Stimulated activated CD4-positive, alpha-beta T cell treated with anti-CD3 and anti-CD28 coated beads, Interleukin-1b, Interleukin-23, amount 100 ng/mL, for 24 hours (primary cell): ENCODE results near the gene CELF4.
"Not testable (repeated sequence)": the region's sequence is repeated elsewhere in the genome, so short reads cannot be mapped to it uniquely, and the experiment has no call there.

ENCODE experiments used
- DNase-seq, 4 experiments: peaks; one replicate each; pipeline ENCODE4 v3.0.0-alpha.2; 2020; ENCODE audit warnings: low read depth in 4 of 4, low spot score in 1 of 4

CELF4 gene

DNA sequence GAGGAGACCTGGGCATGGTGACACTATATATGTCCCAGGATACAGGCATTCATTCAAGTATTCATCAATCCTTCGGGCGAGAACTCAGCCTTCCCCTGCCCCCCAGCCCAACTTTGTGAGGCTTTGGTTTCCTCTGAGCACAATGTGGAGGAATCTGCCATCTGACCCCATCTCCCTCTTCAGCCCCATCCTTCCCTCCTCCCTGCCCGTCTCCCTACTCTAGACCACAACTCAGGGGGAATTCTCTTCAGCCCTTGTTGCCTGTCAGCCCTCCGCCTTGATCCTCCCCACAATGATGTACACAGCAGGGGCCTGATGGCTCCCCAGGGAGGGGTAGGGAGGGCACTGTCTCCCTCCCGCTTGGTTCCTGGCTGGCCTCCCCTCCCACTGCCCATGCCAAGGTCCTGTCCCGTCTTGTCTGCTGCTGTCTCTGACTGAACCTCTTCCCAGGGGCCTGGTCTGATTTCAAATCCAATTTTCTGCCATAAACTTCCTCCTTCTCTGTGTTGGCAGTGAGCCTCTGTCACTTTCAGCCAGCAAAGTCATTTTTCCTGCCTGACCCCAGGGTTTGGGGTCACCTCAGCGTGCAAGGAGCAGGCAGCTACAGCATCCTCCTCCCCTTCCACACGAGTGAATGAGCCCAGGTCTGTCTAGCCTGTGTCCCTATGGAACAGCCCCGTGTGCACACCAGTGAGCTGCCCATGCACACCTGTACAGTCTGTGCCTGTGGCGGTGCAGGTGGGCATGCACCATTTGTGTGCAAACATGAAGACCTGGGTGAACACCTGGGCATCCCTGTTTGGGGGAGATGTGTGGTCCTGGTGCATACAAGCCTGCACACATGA, 197.3 kb downstream of the CELF4 start:
- DNase-seq, result no peak

DNA sequence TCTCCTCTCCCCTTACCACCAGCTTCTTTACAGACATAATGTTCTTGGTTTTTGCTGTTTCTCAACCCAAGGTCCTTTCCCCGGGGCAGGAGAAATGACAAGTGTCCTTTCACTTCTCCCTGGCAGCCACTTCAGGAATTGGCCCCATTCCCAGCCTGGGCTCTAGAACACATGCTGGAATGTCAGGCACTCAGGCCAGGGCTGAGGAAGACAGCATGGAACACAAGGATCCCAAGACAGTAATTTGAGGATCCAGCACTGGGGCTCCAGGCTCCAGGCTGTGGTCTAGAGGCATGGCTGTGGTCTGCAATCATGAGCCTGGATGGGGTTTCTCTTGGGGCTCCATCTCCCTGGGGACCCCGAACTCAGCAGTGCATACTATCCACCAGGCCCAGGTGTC, 201.4 kb downstream of the CELF4 start:
- no peak for DNase-seq

DNA sequence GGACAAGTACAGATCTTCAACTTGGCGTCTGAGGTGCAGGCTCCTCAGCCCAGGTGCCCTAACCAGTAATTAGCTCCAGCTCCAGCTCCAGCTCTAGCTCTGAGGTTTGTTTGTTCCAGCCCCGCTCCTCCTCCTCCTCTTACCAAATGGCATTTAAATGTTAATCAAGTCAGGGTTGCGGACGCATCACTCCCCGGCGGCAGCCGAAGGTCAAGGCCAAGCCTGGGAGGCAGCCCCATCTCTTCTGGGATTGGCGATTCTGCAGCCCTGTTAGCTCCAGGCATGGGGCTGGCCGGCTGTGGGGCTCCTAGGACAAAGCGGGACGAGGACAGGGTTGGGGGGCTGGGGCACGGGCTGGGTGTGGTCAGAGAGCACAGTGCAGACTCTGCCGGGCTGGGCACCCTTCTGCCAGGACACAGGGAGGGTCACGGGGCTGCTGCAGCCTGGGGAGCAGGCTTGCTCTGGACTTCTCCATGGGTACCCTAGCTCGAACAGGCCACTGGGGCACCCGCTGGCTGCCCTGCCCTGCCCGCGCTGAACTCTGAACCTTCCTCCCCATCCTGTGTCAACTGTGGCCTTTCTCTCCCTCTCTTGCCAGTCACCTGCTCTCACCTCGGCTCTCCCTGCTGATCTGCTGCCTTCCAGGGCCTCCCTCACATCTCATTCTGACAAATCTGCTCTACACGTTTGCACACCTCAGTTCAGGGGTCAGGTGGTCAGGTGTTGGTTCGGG, 203.3 kb downstream of the CELF4 start:
- no peak for DNase-seq

DNA sequence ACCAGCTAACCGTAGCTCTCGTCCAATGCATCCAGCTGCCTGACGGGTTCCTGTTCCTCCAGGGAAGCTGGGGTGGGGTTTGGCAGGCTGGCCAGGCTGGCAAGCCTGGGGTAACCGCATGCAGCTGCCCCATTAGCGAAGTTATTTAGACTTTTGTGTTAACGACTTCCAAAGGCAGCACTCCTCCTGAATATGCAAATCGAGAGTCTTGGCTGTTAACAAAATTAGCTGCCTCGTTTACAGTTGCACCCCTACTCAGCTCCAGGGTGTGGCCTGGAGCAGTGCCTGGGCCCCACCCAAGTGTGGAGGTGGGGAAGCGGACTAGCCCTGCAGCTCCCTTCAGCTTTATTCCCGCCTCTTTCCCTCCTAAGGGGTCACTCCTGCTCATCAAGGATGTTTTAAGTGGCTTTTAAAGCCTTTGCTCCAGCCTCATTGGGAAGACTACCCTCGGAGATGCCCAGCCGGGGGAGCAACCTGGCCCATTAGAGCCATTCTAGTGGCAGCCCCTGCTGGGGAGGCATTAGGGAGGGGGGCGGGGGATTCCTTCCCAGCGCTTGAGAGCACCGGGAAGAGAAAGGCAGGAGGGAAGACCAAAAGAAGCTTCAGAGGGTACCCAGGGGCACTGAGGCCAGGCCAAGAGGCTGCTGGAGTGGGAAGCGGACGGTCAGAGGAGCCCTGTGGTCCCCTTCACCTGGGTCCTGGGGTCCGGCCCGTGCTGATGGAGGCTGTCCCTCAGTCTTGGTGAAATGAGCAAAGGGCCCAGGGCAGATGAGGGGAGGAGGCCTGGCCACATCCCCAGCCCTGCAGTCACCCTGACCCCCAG, 204.1 kb downstream of the CELF4 start:
- DNase-seq, result no peak

DNA sequence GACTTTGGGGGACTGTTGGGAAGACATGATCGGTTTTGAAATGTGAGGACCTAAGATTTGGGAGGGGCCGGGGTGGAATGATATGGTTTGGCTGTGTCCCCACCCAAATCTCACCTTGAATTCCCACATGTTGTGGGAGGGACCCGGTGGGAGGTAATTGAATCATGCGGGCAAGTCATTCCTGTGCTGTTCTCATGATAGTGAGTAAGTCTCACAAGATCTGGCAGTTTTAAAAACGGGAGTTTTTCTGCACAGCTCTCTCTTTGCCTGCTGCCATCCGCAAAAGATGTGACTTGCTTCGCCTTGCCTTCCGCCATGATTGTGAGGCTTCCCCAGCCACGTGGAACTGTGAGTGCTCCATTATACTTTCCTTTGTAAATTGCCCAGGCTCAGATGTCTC, 207.5 kb downstream of the CELF4 start:
- not testable (repeated sequence) for DNase-seq

DNA sequence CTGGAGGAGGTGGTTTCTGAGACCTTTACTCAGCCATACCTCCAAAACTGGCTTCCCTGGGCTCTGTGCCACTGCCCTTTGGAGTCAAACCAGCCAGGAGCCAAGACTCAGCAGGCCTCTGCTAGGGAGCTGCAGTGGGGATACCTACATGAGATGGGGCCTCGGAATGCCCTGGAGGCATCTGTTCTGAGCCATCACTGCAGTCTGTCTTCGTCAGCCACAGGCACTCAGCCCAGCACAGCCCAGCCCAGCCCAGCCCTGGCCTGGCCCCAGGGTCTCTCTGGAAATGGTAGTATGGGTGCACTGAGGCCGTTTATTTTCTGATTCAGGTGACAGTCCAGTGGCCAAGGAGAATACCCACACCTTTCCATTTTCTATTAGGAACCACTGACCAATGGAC, 209.8 kb downstream of the CELF4 start:
- no peak for DNase-seq

DNA sequence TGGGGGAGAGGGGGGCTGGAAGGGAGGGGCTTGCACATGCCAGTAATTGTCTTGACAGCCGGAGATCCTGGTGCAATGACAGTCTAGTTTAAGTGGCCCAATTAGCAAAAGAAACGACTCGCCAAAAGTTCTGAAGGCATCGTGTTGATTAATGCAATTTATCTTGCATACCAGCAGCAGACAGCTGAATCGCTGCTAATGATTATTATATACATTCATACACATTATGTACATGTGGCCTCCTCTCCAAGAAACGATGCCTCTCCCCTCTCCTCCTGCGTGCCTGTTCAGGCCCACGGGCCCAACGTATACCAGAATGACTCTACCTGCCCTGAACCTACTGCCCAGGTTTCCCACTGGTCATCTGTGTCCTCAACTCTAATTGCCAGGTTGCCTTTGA, 214.5 kb downstream of the CELF4 start:
- no peak for DNase-seq

DNA sequence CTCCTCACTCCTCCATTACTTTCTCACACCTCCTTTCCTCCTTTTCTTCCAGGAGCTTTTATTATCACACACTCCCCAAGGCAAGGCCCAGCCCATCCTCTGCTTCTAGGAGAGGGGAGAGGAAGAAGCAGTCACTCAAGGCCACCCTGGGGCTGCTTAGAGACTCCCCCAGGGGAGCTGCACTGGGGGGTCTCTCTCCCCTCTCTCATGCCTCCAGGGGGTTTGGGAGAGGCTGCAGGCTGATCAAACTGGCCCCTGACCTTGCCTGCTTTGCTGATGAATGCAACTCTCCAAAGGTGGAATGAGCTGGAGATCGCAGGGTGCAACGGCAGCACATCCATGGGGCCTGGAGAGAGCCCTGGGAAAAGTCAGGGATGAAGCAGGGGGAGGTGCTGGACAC, 216.9 kb downstream of the CELF4 start:
- DNase-seq, result no peak

DNA sequence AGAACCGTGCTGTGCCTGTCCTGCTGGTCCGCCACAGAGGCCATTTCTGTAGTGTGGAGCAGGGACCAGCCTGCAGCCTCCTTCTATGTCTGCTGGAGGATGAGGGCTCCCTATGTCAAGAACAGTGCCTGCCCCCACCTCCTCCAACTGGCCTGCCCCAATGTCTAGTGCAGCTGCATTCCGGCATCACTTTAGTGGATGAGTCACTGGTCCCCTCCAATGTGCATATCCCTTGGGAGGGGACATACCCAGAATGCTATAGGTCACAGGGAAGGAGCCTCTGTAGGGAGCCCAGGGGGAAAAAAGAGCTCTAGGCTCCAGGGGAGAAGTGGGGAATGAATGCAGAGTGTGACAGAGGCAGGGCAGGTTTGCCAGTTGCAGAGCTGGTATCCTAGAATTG, 219.6 kb downstream of the CELF4 start:
- no peak for DNase-seq

DNA sequence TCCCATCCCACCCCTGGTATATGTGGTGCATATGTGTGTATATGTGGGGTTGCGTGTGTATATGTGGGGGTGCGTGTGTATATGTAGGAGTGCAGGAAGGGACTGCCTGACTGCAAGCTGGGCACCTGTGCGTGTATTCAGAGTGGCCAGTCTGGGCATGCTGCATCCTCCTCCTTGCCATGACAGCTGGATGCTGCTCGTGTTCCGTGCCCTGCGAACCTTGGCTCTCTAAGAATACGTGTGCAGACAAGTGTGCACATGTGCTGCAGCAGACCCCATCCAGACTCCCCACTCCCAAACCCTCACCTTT, 222.1 kb downstream of the CELF4 start:
- no peak for DNase-seq

DNA sequence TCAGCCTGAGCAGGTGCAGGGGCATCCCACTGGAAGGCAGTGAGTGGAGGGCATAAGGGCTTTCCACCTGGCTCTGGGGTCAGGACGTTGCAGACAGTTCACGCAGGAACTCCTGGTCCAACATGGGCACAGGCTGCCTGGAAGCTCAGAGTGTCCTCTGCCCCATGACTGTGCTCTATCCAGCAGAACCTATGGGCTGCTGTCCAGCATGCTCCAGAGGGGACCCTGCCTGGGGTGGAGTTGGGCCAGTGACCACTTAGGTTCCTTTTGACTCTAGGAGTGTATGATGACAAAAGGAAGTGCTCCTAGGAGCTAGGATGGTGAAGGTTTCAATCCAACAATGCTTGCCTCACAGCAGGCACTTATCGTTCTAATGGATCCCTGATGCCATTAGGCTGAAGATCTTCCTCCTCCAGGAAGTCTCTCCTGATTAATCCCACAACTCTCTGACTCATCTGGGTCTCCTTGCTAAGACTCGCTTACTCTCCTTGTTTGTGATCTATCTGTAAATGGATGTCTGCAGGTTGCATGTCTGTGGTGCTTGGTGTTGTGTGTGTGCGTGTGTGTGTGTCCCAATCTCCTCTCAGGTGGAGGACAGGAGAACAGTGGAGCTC, 224.0 kb downstream of the CELF4 start:
- no peak for DNase-seq

DNA sequence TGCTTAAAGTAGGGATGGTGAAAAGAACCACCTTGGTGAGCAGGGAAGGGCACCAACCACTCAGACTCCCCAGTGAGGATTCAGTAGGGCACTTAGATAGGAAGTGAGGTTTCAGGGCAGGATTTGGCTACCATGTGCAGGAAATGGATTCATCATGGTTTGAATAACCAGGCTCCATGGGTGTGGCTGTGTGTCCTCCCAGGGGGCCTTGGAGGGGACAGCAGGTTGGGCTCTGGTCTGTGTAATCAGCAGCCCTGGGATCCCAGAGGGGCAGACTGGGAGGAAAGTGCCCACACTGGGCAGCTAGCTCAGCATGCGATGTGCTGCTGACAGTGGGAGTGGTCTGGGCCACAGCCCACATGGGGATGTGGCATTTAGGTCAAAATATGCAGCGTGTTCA, 224.6 kb downstream of the CELF4 start:
- no peak for DNase-seq

DNA sequence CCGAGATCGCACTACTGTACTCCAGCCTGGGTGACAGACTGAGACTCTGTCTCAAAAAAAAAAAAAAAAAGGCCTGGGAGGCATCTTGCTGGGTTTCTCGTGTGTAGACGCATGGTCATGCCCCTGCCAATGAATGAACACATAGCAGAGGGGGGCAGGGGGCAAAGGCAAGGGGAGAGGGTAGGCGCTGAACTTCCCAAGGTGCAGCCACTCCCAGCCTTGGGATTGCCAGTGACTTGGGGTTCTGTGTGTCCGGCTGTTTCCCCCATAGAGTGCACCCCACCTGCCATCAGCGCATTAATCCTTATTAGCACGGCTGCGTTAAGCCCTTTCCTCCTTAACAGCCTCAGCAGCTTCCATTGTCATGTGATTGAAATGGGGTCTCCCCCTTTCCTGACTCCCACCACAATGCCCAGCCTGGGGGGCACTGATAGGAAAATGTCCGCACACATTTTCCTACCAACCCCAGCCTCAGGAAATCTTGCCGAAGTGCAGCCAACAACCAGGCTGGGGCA, 225.8 kb downstream of the CELF4 start:
- DNase-seq, result no peak

DNA sequence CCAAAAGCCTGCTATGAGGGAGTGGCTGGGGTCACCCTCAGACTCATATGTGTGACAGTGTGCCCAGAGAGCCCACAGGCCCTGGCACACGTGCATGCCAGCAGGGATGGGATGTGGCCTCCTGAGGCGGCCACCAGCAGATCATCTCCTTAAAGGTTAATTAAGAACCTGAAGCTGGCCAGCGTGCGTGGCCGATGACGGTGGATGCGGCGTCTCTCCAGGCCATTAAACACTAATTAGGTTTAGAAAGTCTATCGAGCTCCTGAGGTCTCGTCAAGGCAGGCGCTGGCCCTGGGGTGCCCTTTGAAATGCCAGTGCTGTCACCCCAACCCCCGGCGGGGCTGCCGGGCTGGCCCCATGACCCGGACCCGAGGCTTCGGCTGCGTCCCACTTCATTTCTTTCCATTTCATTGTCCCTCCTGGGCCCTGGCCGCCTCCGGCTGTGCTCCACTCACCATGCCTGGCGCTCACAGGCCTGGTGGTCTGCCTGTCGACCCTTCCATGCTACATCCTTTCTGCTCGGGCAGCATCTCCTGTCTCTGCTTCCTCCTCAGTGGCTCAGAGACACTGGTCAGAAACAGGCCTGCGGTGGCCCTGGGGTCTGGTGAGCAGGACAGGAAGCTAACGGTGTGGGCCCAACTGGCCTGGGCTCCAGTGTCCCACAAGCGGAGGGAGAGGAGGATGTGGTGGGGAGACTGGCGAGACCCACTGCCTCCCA, 228.9 kb downstream of the CELF4 start:
- DNase-seq, result no peak

DNA sequence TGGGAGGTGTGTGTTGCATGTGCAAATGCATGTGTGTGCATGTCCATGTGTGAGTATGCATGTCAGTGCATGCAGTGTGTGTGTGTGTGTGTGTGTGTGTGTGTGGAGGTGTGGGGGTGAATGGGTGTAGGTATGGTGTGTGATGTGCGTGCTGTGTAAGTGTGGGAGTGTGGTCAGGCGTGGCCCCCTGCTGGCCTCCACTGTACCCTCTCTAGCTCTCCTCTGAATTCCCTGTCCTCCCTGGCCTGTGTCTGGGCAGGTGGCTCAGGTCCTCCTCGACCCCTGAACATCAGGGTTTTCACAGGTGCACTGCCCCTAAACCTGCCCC, 230.2 kb downstream of the CELF4 start:
- DNase-seq, result no peak

DNA sequence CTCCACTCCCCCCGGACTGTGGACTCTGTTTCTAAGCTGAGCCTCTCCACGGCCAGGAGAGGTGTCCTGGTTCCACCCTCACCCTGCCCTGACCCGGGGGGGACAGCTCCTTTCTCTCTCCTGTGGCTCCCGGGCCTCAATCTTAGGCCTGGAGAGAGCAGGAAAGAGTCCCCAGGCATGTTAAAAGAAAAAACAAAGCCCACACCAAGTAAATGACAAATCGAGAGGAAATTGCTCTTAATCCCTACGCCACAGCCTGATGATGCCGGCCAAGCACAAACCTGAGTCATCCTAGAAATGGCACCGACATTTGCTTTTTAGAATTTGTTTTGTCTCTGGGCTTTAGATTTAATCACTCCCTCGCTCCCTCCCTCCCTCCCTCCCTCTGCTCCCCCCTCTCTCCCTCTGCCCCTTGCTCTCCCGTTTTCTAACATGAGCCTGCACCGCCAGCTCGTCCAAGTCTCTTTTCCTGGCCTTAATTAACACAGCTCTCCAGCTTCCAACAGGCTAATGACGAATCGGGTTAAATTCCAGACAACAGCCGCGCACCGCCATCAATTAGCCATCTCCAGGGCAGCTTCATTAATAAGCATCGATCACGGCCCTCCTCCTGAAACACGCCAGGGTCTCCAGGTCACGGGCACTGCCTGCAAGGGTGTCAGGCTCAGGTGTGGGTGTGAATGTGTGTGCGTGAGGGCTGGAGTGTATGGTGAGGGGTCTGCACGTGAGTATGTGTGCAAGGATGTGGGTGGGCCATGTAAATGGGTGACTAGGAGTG, 230.8 kb downstream of the CELF4 start:
- DNase-seq, result no peak

DNA sequence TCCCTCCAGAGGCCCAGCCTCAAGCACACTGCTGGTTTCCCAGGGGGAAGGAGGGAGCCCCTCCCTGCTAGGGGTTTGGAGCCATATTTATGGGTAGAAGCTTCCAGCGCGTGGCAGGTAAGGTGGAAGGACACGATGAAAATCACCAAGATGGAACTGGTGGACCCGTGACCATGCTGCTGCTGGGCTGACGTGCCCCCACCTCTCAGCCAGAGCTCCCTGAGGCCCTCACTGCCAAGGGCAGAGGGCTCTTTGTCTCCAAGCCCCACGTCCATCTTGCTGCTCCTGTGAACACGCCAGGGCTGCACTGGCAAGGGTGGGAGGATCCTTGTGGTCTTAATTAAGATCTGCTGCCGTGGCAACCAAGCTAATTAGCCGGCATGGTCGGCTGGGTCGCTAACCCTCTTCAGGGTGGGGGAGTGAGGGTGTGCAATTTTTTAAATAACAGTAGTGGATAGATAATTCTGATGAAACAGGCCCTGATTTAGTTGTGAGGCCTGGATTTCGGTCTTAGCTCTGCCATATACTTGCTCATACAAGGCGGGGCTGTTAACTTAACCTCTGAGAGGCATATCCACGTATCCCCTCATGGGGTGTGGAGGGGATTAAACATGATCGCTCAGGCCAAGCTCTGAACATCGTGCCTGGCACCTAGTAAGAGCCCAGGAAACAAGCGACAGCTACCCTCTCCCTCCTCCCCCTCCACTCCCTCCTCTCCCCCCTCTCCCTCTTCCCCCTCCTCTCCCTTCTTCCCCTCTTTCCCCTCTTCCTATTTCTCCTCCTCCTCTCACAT, 232.8 kb downstream of the CELF4 start:
- no peak for DNase-seq

DNA sequence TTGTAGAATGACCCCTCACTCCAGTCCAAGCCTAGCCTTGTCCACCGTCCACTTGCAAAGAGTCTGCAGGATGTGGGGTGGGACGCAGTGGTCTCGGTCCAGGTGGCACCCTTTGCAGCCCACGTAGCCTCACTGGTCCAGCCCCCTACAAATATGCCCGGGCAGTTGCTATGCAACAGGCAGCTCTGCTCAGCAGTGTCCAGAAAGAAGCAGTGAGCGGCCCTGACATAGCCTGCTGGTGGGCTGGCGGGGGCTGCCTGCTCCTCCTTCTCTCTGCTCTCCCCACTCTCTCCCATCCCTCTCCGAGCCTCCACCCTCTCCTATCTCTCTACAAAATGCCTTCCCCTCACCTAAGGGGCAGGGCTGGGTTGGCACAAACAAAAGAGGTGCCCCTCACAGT, 233.4 kb downstream of the CELF4 start:
- no peak for DNase-seq

DNA sequence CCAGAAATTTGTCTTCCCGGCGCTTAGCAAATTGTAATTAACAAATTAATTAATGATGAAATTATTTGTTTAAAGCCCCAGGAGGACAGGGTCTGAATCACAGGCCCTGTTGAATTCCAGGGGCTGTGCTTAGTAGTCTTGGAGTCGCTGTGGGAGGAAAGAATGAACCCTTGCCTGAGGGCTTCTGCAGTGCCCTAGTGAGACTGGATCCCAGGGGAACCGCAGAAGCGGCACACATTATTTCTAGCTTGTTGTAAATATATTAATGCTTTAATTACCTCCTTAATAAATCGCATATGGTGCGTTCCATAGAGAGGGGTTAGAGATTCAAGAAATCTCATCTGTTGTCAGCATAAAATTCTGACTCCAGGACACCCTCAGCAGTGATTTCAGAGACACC, 235.4 kb downstream of the CELF4 start:
- no peak for DNase-seq
